Coronary artery (tissue), 2 donors: ENCODE results near the gene STMP1.
"Not testable (repeated sequence)": the region's sequence is repeated elsewhere in the genome, so short reads cannot be mapped to it uniquely, and the experiment has no call there.

Experiments
- DNase-seq: peaks from one replicate; pipeline ENCODE4 v3.0.0-alpha.2; 2017; ENCODE audit warnings: low spot score
- H3K27ac ChIP-seq, 2 donors: fragments of 200-600 bp; sonication (generic); one replicate each; pipeline ENCODE4 v1.5.1; 2016 to 2019
- H3K4me3 ChIP-seq: fragments of 200-600 bp; sonication (generic); 2 replicates; pipeline ENCODE4 v1.5.1; 2016; ENCODE audit warnings: mild to moderate bottlenecking, moderate library complexity
- CTCF ChIP-seq: fragments of 200-600 bp; sonication (generic); IDR thresholded peaks from one replicate; pipeline ENCODE4 v1.5.1; 2019; ENCODE audit warnings: antibody characterized with exemption

The STMP1 gene

GRCh38 chr7:135684136-135684535, 21.8 kb downstream of the STMP1 start:
- Histone ChIP-seq H3K27ac (no peak overlapping the region), H3K4me3 (no peak overlapping the region)
- TF ChIP-seq CTCF, result no peak
- DNase-seq, result no peak

- H3K4me3 ChIP-seq, result no peak overlapping the region
- no peak for DNase-seq
- H3K27ac ChIP-seq, result no peak overlapping the region
- TF ChIP-seq CTCF, result no peak
These were observed 22.4 kb downstream of the STMP1 start for GRCh38 chr7:135684699-135685098.

- Histone ChIP-seq H3K27ac (no peak overlapping the region), H3K4me3 (no peak overlapping the region)
- no peak for DNase-seq
- TF ChIP-seq CTCF, result no peak
These were observed 23.2 kb downstream of the STMP1 start for GRCh38 chr7:135685306-135686084.

- no peak for TF ChIP-seq CTCF
- no peak overlapping the region for H3K4me3 ChIP-seq
- no peak overlapping the region for H3K27ac ChIP-seq
- DNase-seq, result no peak
These were observed 25.2 kb downstream of the STMP1 start for GRCh38 chr7:135687466-135687865.

GRCh38 chr7:135690566-135690965, 28.3 kb downstream of the STMP1 start:
- no peak for TF ChIP-seq CTCF
- no peak overlapping the region for H3K27ac ChIP-seq
- DNase-seq, result no peak
- H3K4me3 ChIP-seq, result no peak overlapping the region

- no peak for TF ChIP-seq CTCF
- Histone ChIP-seq H3K27ac (no peak overlapping the region), H3K4me3 (no peak overlapping the region)
- DNase-seq, result no peak
These were observed 29.7 kb downstream of the STMP1 start for GRCh38 chr7:135692055-135692454.

GRCh38 chr7:135692606-135693005, 30.3 kb downstream of the STMP1 start:
- H3K4me3 ChIP-seq, DNase-seq, H3K27ac ChIP-seq: not testable (repeated sequence)
